ENCODE results near the gene FAM50A.

Gene FAM50A

DNA sequence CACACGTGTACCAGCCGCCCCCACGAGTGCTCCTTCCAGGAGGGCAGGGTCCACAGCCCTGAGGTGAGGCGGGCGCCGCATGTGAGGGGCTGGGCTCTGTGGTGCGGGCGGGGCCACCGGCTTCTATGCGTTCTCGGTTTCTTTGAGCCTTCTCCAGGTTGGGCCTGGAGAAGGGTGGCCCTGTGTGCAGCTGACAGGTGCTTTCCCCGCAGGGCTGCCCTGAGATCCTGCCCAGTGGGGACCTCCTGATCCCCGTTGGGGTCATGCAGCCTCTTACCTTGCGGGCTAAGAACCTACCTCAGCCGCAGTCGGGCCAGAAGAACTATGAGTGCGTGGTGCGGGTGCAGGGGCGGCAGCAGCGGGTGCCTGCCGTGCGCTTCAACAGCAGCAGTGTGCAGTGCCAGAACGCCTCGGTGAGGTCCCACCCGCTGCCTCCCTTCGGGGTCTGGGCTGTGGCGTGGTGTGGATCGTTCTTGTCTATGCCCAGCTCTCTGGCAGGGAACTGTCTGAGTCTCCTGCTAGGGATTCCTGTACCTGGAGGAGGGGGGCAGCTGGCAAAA, 20.9 kb downstream of the FAM50A start:
- peaks cover 17% of the 10 kb centered on the region for H3K4me1 Mint-ChIP-seq
- no peak for ATAC-seq
- no peak overlapping the region for H3K4me3 Mint-ChIP-seq
- H3K27me3 Mint-ChIP-seq, result no peaks in the 10 kb centered on the region
- H3K27ac Mint-ChIP-seq, result no peak overlapping the region
- no peaks in the 10 kb centered on the region for H3K9me3 Mint-ChIP-seq
- DNase-seq, result no peak

GRCh38 chrX:154465601-154466000, 21.7 kb downstream of the FAM50A start:
- DNase-seq, result no peak

DNA sequence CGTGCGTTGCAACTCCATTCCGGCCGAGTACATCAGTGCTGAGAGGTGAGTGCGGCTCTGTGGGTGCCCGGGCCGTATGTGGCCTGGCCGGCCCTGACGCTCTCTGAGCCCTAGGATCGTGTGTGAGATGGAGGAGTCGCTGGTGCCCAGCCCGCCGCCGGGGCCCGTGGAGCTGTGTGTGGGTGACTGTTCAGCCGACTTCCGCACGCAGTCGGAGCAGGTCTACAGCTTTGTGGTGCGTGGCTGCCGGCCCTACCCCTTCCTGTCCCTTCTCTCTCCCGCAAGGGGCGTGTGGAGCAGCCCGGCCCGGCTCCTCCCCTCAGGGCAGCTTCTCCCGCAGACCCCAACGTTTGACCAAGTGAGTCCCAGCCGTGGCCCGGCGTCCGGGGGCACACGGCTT, 22.1 kb downstream of the FAM50A start:
- H3K4me3 Mint-ChIP-seq, result no peak overlapping the region
- H3K4me1 Mint-ChIP-seq, result peaks cover 10% of the 10 kb centered on the region
- ATAC-seq (no peak), DNase-seq (no peak)
- H3K9me3 Mint-ChIP-seq, result no peaks in the 10 kb centered on the region
- H3K27ac Mint-ChIP-seq, result no peak overlapping the region
- H3K27me3 Mint-ChIP-seq, result no peaks in the 10 kb centered on the region

More at GRCh38 chrX:154465601-154466000, 21.7 kb downstream of the FAM50A start:
- H3K4me1 Mint-ChIP-seq, result peaks cover 10% of the 10 kb centered on the region
- H3K27me3 Mint-ChIP-seq, result no peaks in the 10 kb centered on the region
- no peak for ATAC-seq
- no peak overlapping the region for H3K4me3 Mint-ChIP-seq
- H3K27ac Mint-ChIP-seq, result no peak overlapping the region
- H3K9me3 Mint-ChIP-seq, result no peaks in the 10 kb centered on the region

DNA sequence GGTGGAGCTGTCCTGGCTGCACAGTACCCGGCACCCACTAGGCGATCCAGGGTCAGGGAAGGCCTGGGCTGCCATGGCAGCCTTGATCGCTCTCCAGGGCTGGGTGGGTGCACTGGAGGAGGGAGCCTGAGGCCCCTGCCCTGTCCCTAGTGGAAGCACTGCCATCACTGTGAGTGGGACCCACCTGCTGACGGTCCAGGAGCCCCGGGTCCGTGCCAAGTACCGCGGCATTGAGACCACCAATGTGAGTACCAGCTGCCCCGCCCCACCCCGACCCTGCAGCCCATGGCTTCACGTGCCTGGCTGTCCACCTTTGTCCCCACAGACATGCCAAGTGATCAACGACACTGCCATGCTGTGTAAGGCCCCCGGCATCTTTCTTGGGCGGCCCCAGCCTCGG, 23.0 kb downstream of the FAM50A start:
- H3K9me3 Mint-ChIP-seq, result no peaks in the 10 kb centered on the region
- ATAC-seq (no peak), DNase-seq (no peak)
- H3K27me3 Mint-ChIP-seq, result no peaks in the 10 kb centered on the region
- peaks cover 3% of the 10 kb centered on the region for H3K4me1 Mint-ChIP-seq
- H3K27ac Mint-ChIP-seq, result no peak overlapping the region
- H3K4me3 Mint-ChIP-seq, result no peak overlapping the region

DNA sequence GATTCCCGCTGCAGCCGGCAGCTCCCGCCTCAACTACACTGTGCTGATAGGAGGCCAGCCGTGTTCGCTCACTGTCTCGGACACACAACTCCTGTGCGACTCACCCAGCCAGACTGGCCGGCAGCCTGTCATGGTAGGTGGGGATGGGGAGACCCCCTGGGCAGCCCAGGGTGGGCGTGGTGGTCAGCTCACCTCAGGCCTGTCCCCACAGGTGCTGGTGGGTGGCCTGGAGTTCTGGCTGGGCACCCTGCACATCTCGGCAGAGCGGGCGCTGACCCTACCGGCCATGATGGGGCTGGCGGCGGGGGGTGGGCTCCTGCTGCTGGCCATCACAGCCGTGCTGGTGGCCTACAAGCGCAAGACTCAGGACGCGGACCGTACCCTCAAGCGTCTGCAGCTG, 23.6 kb downstream of the FAM50A start:
- Mint-ChIP-seq H3K27ac (no peak overlapping the region), H3K9me3 (no peaks in the 10 kb centered on the region), H3K4me3 (no peak overlapping the region), H3K27me3 (no peaks in the 10 kb centered on the region), H3K4me1 (no peaks in the 10 kb centered on the region)
- no peak for ATAC-seq
- DNase-seq, result no peak

GRCh38 chrX:154468217-154468616, 24.3 kb downstream of the FAM50A start:
- peaks cover 4% of the 10 kb centered on the region for H3K4me1 Mint-ChIP-seq
- ATAC-seq (no peak), DNase-seq (no peak)
- no peak overlapping the region for H3K4me3 Mint-ChIP-seq
- H3K27me3 Mint-ChIP-seq, result no peaks in the 10 kb centered on the region
- H3K9me3 Mint-ChIP-seq, result no peaks in the 10 kb centered on the region
- H3K27ac Mint-ChIP-seq, result no peak overlapping the region

- H3K27ac Mint-ChIP-seq, result no peak overlapping the region
- no peaks in the 10 kb centered on the region for H3K27me3 Mint-ChIP-seq
- peaks cover 9% of the 10 kb centered on the region for H3K4me1 Mint-ChIP-seq
- ATAC-seq (no peak), DNase-seq (no peak)
- H3K9me3 Mint-ChIP-seq, result no peaks in the 10 kb centered on the region
- H3K4me3 Mint-ChIP-seq, result no peak overlapping the region
Measured at GRCh38 chrX:154469114-154469513, 25.2 kb downstream of the FAM50A start.

GRCh38 chrX:154469880-154470279, 25.9 kb downstream of the FAM50A start:
- Mint-ChIP-seq H3K4me1 (peaks cover 9% of the 10 kb centered on the region), H3K27me3 (no peaks in the 10 kb centered on the region), H3K27ac (peak overlapping the region in 1 of 2 donors; percentile 27), H3K9me3 (no peaks in the 10 kb centered on the region), H3K4me3 (no peak overlapping the region)
- no peak for DNase-seq
- ATAC-seq, result no peak

DNA sequence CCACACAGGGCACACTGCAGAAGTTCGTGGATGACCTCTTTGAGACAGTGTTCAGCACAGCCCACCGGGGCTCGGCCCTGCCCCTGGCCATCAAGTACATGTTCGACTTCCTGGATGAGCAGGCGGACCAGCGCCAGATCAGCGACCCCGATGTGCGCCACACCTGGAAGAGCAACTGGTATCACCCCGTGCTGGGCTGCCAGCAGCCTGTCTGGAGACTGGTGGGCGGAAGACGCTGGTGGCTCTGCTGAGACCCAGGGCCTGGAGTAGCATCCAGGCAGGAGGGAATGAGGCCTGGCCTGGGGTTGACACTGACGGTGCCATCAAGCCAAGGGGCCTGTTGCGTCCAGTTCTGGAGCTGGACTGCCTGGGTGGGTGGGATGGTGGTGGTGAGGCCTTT, 26.5 kb downstream of the FAM50A start:
- Mint-ChIP-seq H3K4me1 (peaks cover 12% of the 10 kb centered on the region), H3K27me3 (no peaks in the 10 kb centered on the region), H3K4me3 (no peak overlapping the region), H3K9me3 (no peaks in the 10 kb centered on the region), H3K27ac (no peak overlapping the region)
- DNase-seq (no peak), ATAC-seq (no peak)

DNA sequence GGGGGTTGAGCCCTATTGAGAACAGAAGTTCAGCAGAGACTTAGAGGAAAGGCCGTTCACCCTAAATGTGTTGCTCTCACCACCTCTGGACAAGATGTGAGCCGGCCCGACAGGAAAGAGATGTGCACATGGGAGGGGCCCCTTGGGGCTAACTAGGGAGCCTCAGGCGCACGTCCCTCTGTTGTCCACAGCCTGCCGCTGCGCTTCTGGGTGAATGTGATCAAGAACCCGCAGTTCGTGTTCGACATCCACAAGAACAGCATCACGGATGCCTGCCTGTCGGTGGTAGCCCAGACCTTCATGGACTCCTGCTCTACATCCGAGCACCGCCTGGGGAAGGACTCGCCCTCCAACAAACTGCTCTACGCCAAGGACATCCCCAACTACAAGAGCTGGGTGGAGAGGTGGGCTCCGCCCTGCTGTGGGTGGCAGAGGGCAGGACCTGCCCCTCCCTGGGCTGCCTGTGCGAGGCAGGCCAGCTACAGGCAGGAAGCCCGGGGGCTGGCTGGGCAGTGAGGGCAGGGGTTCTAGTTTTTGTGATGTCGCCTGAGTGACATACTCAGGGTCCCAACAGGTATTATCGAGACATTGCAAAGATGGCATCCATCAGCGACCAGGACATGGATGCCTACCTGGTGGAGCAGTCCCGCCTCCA, 27.1 kb downstream of the FAM50A start:
- no peak for DNase-seq
- no peaks in the 10 kb centered on the region for H3K27me3 Mint-ChIP-seq
- H3K27ac Mint-ChIP-seq, result no peak overlapping the region
- no peaks in the 10 kb centered on the region for H3K9me3 Mint-ChIP-seq
- H3K4me1 Mint-ChIP-seq, result peaks cover 16% of the 10 kb centered on the region
- H3K4me3 Mint-ChIP-seq, result no peak overlapping the region
- no peak for ATAC-seq

- H3K27me3 Mint-ChIP-seq, result no peaks in the 10 kb centered on the region
- H3K27ac Mint-ChIP-seq, result peak overlapping the region in 1 of 2 donors; percentile 91
- ATAC-seq, result no peak
- H3K9me3 Mint-ChIP-seq, result no peaks in the 10 kb centered on the region
- H3K4me1 Mint-ChIP-seq, result peaks cover 23% of the 10 kb centered on the region
- no peak for DNase-seq
- H3K4me3 Mint-ChIP-seq, result no peak overlapping the region
Measured at GRCh38 chrX:154471839-154472684, 28.1 kb downstream of the FAM50A start.

DNA sequence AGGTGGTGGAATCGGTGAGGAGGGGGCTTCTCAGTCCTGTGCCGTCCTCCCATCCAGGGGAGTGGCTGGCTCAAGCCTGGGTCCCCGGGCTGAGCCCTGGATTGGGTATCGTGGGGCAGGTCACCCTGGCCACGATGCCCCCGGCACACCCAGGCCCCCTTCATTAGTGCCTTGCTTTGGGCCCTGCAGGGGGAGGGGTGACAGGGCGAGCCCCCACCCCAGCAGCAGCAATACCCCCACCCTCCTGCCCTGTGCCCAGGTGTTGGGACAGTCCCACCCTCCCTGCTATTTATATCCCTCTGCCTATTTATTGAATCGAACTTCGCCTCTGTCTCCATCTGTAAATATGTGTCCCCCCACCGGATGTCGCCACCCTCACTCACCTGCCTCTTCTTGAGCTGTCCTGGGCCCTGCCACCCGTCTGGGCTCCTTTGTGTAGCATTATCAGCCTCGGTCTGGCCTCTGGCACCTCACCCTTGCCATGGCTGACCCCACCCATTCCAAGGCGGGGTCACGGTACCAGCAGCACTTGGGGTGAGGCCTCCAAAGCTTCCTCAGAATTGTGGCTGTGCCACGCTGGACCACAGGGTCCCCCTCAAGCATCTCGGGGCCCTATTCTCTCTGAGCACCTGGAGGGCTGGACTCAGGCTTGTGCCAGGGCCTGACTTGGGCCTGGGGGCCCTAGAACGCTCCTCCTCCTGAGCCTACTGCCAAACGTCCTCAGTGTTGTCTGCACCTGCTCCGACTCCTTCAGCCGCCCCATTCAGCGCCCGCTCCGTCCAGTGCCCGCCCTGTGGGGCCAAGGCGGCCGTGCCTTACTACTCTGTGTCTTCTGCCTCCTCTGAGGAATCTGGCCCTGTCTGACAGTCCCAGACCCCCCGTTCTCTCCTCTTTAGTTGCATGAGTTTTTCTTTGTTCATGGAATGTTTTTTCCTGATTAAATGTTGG, 29.0 kb downstream of the FAM50A start:
- Mint-ChIP-seq H3K27me3 (no peaks in the 10 kb centered on the region), H3K4me3 (no peak overlapping the region), H3K4me1 (peaks cover 29% of the 10 kb centered on the region), H3K9me3 (no peaks in the 10 kb centered on the region), H3K27ac (no peak overlapping the region)
- ATAC-seq (peak; percentile 59), DNase-seq (no peak)

DNA sequence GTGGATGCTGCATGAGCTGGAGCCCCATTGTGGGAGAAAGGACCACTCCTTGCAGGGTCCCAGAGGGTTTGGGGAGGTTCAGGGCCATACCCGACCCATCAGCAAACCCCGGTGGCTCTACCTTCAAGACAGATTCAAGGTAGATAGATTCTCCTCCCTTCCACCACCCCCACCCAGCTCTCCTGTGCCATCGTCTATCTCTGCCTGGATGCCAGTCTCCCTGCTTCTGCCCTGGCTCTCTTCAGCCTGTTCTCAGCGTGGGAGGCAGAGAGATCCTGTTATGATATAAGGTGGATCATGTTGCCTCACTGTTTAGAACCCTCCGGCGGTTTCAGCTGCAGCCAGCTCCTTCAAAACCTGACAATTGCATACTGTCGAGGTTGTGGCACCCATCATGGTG, 29.7 kb downstream of the FAM50A start:
- no peaks in the 10 kb centered on the region for H3K27me3 Mint-ChIP-seq
- ATAC-seq, result no peak
- H3K27ac Mint-ChIP-seq, result no peak overlapping the region
- H3K4me3 Mint-ChIP-seq, result no peak overlapping the region
- DNase-seq, result no peak
- no peaks in the 10 kb centered on the region for H3K9me3 Mint-ChIP-seq
- H3K4me1 Mint-ChIP-seq, result peaks cover 31% of the 10 kb centered on the region

DNA sequence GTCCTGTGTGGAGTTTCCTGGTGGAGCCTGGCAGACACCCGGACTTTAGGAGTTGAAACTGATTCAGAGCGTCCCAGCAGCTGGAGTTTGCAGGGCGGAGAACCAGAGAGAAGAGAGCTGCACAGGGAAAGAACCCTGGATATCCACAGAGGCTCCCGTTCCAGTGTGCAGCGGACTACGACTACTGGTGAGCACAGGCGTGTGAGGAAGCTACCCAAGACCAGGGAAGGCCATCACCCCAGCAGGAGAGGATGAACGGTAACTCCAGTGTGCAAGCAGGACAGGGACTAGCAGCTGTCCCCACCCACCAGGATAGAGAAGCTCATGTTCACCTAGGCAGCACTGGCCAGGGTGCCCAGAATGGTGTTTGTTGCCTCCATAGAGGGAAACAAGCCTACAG, 32.9 kb downstream of the FAM50A start:
- DNase-seq (no peak), ATAC-seq (no peak)
- Mint-ChIP-seq H3K4me1 (peaks cover 38% of the 10 kb centered on the region), H3K27me3 (no peaks in the 10 kb centered on the region), H3K9me3 (no peaks in the 10 kb centered on the region), H3K27ac (no peak overlapping the region), H3K4me3 (no peak overlapping the region)

- Mint-ChIP-seq H3K4me1 (peaks cover 42% of the 10 kb centered on the region), H3K4me3 (peak overlapping the region; percentile 87 to 90), H3K27ac (peak overlapping the region in 1 of 2 donors; percentile 81), H3K9me3 (no peaks in the 10 kb centered on the region), H3K27me3 (no peaks in the 10 kb centered on the region)
- ATAC-seq (no peak), DNase-seq (no peak)
Measured at GRCh38 chrX:154477891-154478477, 34.0 kb downstream of the FAM50A start.

Measured in stimulated activated naive CD8-positive, alpha-beta T cell treated with anti-CD3 and anti-CD28 coated beads, Interleukin-15, amount 100 ng/mL, for 72 hours (primary cell).